Activated T-cell treated with anti-CD3 and anti-CD28 coated beads, Interleukin-2, amount 50 U/mL, for 24 hours (primary cell): ENCODE data around the gene ZNF630.
"Not testable (repeated sequence)": the region's sequence is repeated elsewhere in the genome, so short reads cannot be mapped to it uniquely, and the experiment has no call there.

Experiments
- DNase-seq: peaks from one replicate; pipeline ENCODE4 v3.0.0-alpha.2; 2020
- H3K27ac Mint-ChIP-seq: 2 replicates; pipeline ENCODE4 v1.8.0; 2020; ENCODE audit warnings: mild to moderate bottlenecking, mixed read lengths
- H3K27me3 Mint-ChIP-seq: 2 replicates; pipeline ENCODE4 v1.8.0; 2020; ENCODE audit warnings: mixed read lengths
- H3K36me3 Mint-ChIP-seq: 2 replicates; pipeline ENCODE4 v1.8.0; 2020; ENCODE audit warnings: low read depth, mixed read lengths
- H3K4me1 Mint-ChIP-seq: 2 replicates; pipeline ENCODE4 v1.8.0; 2020; ENCODE audit warnings: low read depth, mixed read lengths
- H3K4me3 Mint-ChIP-seq: 2 replicates; pipeline ENCODE4 v1.8.0; 2020; ENCODE audit warnings: mild to moderate bottlenecking, moderate library complexity, mixed read lengths
- H3K9me3 Mint-ChIP-seq: 2 replicates; pipeline ENCODE4 v1.8.0; 2020; ENCODE audit warnings: mixed read lengths

The ZNF630 gene

GRCh38 chrX:48019892-48020291 lies 51.5 kb downstream of the ZNF630 start:
- H3K4me3 Mint-ChIP-seq, H3K27ac Mint-ChIP-seq, H3K27me3 Mint-ChIP-seq, H3K36me3 Mint-ChIP-seq, H3K9me3 Mint-ChIP-seq, DNase-seq: not testable (repeated sequence)
- peaks cover 11% of the 10 kb centered on the region for H3K4me1 Mint-ChIP-seq

DNA sequence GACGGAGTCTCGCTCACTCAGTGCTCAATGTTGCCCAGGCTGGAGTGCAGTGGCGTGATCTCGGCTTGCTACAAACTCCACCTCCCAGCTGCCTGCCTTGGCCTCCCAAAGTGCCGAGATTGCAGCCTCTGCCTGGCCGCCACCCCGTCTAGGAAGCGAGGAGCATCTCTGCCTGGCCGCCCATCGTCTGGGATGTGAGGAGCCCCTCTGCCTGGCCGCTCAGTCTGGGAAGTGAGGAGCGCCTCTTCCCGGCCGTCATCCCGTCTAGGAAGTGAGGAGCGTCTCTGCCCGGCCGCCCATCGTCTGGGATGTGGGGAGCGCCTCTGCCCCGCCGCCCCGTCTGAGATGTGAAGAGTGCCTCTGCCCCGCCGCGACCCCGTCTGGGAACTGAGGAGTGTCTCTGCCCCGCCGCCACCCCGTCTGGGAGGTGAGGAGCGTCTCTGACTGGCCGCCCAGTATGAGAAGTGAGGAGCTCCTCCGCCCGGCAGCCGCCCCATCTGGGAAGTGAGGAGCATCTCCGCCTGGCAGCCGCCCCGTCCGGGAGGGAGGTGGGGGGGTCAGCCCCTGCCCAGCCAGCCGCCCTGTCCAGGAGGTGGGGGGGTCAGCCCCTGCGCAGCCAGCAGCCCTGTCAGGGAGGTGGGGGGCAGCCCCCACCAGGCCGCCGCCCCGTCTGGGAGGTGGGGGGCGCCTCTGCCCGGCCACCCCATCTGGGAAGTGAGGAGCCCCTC lies 54.7 kb downstream of the ZNF630 start:
- H3K4me3 Mint-ChIP-seq, H3K27me3 Mint-ChIP-seq, H3K4me1 Mint-ChIP-seq, H3K27ac Mint-ChIP-seq, H3K36me3 Mint-ChIP-seq, H3K9me3 Mint-ChIP-seq, DNase-seq: not testable (repeated sequence)

DNA sequence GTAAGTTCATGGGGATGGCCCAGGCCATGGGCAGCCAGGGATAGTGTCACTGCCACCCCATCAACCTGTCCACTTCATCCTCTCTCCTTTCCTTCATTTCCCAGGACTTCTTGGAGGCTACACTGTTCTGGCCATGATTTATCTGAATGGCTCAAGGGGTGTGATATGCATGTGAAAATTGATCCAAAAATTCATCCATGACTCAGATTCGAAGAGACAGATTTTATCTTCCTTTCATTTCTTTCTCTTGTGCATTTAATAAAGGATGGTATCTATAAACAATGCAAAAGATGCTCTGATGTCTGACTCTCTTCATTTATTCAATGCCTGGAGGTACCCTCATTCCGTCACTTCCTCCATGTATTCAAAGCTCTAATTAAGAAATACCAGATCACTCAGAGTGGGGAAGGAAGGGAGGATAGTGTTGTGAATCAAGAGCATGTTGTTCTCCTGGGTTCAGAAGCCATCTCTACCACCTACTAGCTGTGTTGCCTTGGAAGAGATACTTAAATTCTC lies 61.9 kb downstream of the ZNF630 start:
- H3K27ac Mint-ChIP-seq, H3K9me3 Mint-ChIP-seq, H3K27me3 Mint-ChIP-seq, H3K4me3 Mint-ChIP-seq, H3K36me3 Mint-ChIP-seq, H3K4me1 Mint-ChIP-seq, DNase-seq: not testable (repeated sequence)
